ENCODE data around the gene GLRA1. TPM values are rescaled to one million over a fixed set of nuclear protein-coding genes. Genes with fewer than 3 reads are reported as not detected.
A peak's percentile ranks its signal among the peaks of the same experiment; 100 is the strongest.

The GLRA1 gene
- total and polyA plus RNA-seq, 8 donors = 0.08 to 1.1 (median 0.76) TPM; not detected in 2

DNA sequence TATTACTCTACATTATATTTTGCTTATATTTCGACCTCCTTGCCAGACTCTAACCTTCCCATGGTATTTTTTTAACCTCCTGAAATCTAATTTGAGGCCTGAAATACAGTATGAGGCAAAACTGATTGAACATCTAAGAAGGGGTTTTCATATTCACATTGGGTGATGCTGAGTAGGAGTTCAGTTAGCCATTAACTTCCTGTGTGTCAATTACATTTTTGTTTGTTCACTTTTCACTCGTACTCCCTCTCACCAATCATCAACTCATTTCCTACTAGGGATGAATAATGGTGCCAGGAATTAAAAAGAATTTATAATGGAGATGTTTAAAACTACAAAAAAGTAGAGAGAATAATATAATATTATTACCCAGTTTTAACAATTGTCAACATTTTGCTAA is 27.6 kb upstream of the GLRA1 start:
- Histone ChIP-seq H3K4me1 (no peaks in the 10 kb centered on the region), H3K27me3 (no peaks in the 10 kb centered on the region), H3K27ac (no peak overlapping the region), H3K9me3 (no peaks in the 10 kb centered on the region), H3K4me3 (no peak overlapping the region), H3K36me3 (no peaks in the 10 kb centered on the region)
- TF ChIP-seq, protein P1, sequence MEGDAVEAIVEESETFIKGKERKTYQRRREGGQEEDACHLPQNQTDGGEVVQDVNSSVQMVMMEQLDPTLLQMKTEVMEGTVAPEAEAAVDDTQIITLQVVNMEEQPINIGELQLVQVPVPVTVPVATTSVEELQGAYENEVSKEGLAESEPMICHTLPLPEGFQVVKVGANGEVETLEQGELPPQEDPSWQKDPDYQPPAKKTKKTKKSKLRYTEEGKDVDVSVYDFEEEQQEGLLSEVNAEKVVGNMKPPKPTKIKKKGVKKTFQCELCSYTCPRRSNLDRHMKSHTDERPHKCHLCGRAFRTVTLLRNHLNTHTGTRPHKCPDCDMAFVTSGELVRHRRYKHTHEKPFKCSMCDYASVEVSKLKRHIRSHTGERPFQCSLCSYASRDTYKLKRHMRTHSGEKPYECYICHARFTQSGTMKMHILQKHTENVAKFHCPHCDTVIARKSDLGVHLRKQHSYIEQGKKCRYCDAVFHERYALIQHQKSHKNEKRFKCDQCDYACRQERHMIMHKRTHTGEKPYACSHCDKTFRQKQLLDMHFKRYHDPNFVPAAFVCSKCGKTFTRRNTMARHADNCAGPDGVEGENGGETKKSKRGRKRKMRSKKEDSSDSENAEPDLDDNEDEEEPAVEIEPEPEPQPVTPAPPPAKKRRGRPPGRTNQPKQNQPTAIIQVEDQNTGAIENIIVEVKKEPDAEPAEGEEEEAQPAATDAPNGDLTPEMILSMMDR (IDR thresholded peaks at IDR 0.05) = no peak
- intact Hi-C loops (cut with DNase I) = no loop called here
- FAIRE-seq (no peak), DNase-seq (no peak), ATAC-seq (no peak)
- 26 to 40% methylated on average over 2 of the region's 2 CpGs for WGBS, 2 donors

DNA sequence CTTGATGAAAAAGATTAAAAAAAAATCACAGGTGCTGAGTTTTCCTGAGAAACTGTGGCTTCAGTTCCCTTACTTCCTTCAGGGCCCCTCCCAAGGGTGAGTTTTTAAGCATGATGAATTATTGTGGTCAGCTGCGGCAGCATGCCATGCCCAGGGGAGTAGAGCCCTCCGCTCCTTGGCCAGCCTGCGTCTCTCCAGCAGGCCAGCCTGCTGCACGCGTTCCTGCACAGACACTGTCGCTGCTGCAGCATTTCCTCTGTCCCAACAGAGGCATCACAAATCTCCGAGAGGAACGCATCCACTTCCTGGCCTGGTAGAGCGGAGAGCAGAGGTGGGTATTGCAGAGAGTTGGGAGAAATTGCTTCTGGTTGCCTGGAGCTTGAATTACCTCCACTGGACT is 26.1 kb upstream of the GLRA1 start:
- no peak for FAIRE-seq

DNA sequence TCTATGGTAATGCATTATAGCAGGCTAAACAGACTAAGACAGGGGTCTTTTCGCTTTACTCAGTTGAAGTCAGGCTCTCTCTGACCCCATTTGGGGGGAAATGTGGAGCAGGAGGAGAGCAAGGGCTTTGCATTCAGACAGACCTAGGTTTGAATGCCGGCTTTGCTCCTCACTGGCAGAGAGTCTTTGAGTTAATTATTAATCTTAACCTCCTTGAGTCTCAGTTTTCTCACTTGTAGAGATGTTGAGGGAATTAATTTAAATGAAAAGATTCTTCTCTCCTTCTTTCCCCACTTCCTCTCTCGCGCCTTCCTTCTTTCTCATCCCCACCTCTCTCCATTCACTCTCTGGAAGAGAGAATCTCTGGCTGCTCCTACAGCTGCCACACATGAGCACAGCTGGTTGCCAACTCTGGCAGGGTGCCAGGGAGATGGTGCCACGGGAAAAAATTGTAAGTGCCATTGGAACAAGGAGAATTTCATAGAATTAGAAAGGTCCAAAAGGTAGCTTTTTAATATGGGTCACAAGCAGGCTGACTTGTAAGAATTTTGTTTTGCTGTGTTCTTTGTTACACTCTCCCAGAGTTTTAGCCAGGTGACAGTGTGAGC is 25.2 kb upstream of the GLRA1 start:
- ATAC-seq = peak in 3 of 4 donors; percentile 22 to 32 (median 30)
- no peak for FAIRE-seq
- TF ChIP-seq, protein P1 (IDR thresholded peaks at IDR 0.05) = no peak
- intact Hi-C loops (cut with DNase I) = no loop called here
- Histone ChIP-seq H3K4me1 (no peaks in the 10 kb centered on the region), H3K36me3 (no peaks in the 10 kb centered on the region), H3K9me3 (no peaks in the 10 kb centered on the region), H3K27ac (no peak overlapping the region), H3K4me3 (no peak overlapping the region), H3K27me3 (no peaks in the 10 kb centered on the region)
- DNase-seq = peak in 2 of 6 donors; percentile 11 to 61
- 39 to 52% methylated on average over 5 of the region's 5 CpGs for WGBS, 2 donors

More for the DNA sequence above, 26.1 kb upstream of the GLRA1 start:
- intact Hi-C loops (cut with DNase I) = no loop called here
- ATAC-seq (no peak), DNase-seq (no peak)
- 65 to 81% methylated on average over 9 of the region's 9 CpGs for WGBS, 2 donors
- Histone ChIP-seq H3K27me3 (no peaks in the 10 kb centered on the region), H3K4me1 (no peaks in the 10 kb centered on the region), H3K9me3 (no peaks in the 10 kb centered on the region), H3K27ac (no peak overlapping the region), H3K36me3 (no peaks in the 10 kb centered on the region), H3K4me3 (no peak overlapping the region)
- TF ChIP-seq, protein P1 (IDR thresholded peaks at IDR 0.05) = no peak

DNA sequence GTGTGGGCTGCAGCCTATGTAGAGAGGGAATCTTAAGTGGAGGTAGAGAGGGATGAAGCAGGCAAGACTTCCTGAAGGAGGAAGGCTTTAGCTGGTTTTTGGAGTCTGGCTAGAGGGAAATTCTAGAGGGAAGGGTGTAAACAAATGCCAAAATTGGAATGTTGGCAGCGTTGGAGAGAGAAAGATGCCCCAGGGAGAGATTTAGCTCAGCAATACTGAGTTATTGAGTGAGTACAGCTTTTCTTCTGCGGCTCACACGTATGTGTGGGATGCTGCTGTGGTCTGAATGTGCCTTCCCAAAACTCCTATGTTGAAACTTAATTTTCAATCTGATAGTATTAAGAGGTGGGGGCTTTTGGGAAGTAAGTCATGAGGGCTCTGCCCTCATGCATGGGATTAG is 24.5 kb upstream of the GLRA1 start:
- TF ChIP-seq, protein P1 (IDR thresholded peaks at IDR 0.05) = no peak
- H3K9me3 ChIP-seq = no peaks in the 10 kb centered on the region
- no peaks in the 10 kb centered on the region for H3K36me3 ChIP-seq
- ATAC-seq (no peak), FAIRE-seq (no peak), DNase-seq (no peak)
- no peak overlapping the region for H3K4me3 ChIP-seq
- H3K4me1 ChIP-seq = no peaks in the 10 kb centered on the region
- no peak overlapping the region for H3K27ac ChIP-seq
- 48 to 56% methylated on average over 3 of the region's 3 CpGs for WGBS, 2 donors
- no peaks in the 10 kb centered on the region for H3K27me3 ChIP-seq
- intact Hi-C loops (cut with DNase I) = no loop called here

DNA sequence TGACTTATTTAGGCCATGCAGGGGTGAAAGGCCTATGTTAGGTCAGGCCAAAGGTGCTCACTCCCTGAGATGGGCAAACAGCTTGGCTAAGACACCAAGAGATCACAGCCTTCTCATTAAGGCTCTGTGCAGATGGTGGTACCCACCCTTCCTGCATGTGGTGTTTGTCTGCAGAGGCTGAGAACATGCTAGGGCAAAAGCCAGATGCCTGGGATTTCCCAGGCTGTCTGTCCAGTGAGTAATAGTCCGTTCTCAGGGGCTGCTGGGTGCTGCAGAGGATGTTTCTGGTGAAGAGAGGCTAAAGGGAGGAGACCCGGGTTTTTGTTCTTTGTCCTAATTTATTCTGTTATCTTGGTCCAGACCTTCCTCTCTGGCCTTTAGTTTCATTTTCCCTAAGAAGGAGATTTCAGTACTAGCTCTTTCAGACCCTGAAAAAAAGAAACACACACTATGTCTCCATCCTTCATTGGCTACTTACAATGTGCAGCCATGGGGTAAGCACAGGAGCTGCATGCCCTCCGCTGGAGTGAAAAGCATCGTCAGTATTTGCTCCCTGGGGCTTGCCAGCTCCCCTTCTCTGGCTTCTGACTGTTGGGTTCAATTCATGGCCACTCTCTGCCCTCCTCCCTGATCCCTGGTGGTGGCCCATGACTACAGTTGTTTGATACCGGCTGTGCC is 23.4 kb upstream of the GLRA1 start:
- FAIRE-seq = no peak
- 52 to 70% methylated on average over 5 of the region's 5 CpGs for WGBS, 2 donors
- no peak overlapping the region for H3K4me3 ChIP-seq
- no peaks in the 10 kb centered on the region for H3K4me1 ChIP-seq
- no peaks in the 10 kb centered on the region for H3K9me3 ChIP-seq
- DNase-seq = no peak
- H3K27ac ChIP-seq = no peak overlapping the region
- no peaks in the 10 kb centered on the region for H3K36me3 ChIP-seq
- ATAC-seq = no peak
- intact Hi-C loops (cut with DNase I) = no loop called here
- H3K27me3 ChIP-seq = no peaks in the 10 kb centered on the region
- TF ChIP-seq, protein P1 (IDR thresholded peaks at IDR 0.05) = no peak

All from pancreas (tissue), 10 donors.